CD14-positive monocyte (primary cell): ENCODE data around the gene COL13A1. TPM values are rescaled to one million over a fixed set of nuclear protein-coding genes. Genes with fewer than 3 reads are reported as not detected.

Source experiments
- DNase-seq, 3 donors: peaks; one replicate each; pipeline ENCODE4 v3.0.0-alpha.2; 2011 to 2022
- H2AFZ ChIP-seq: 2 replicates; pipeline ENCODE4 v1.6.0; 2012; ENCODE audit warnings: mild to moderate bottlenecking, low read depth, low read length, inconsistent platforms; ENCODE audit not compliant: insufficient read depth, poor library complexity, severe bottlenecking
- H3K27ac ChIP-seq, 2 donors: 1 replicate in 1 of 2; 2 replicates in 1 of 2; pipeline ENCODE4 v1.5.1; 2012 to 2013; ENCODE audit warnings: low read length in 2 of 2, control low read depth in 1 of 2, inconsistent platforms in 1 of 2, low read depth in 1 of 2, mild to moderate bottlenecking in 1 of 2
- H3K27me3 ChIP-seq, 2 donors: one replicate each; pipeline versions ENCODE4 v1.6.0 to v1.6.1; 2011 to 2013; ENCODE audit warnings: low read length in 2 of 2; ENCODE audit not compliant: control insufficient read depth in 2 of 2, insufficient read depth in 2 of 2
- H3K36me3 ChIP-seq, 2 donors: replicated peaks in 1 of 2; 1 replicate in 1 of 2; 2 replicates in 1 of 2; pipeline versions ENCODE4 v1.5.1 to v1.6.1; 2012 to 2013; ENCODE audit warnings: low read length in 2 of 2, control low read depth in 1 of 2, inconsistent platforms in 1 of 2, mild to moderate bottlenecking in 1 of 2; ENCODE audit not compliant: insufficient read depth in 2 of 2, control insufficient read depth in 1 of 2
- H3K4me1 ChIP-seq, 2 donors: 1 replicate in 1 of 2; 2 replicates in 1 of 2; pipeline versions ENCODE4 v1.5.1 to v1.6.1; 2012 to 2013; ENCODE audit warnings: low read length in 2 of 2, control low read depth in 1 of 2, inconsistent platforms in 1 of 2, mild to moderate bottlenecking in 1 of 2, moderate library complexity in 1 of 2; ENCODE audit not compliant: insufficient read depth in 2 of 2, control insufficient read depth in 1 of 2
- H3K4me2 ChIP-seq: replicated peaks from 2 replicates; pipeline ENCODE3; 2012; ENCODE audit warnings: low read length, moderate library complexity, mild to moderate bottlenecking; ENCODE audit not compliant: poor library complexity, severe bottlenecking; ENCODE audit errors: extremely low read depth
- H3K4me3 ChIP-seq, 3 experiments: fragments of 200-600 bp in 1 of 3; sonication (generic) in 1 of 3; replicated peaks in 1 of 3; 1 replicate in 2 of 3; 2 replicates in 1 of 3; pipeline ENCODE4 v1.5.1; 2011 to 2013; ENCODE audit warnings: low read length in 3 of 3, mild to moderate bottlenecking in 3 of 3, control low read depth in 2 of 3, low read depth in 2 of 3, inconsistent platforms in 1 of 3, moderate library complexity in 1 of 3
- H3K79me2 ChIP-seq: 2 replicates; pipeline ENCODE4 v1.6.0; 2012; ENCODE audit warnings: mild to moderate bottlenecking, control low read depth, inconsistent platforms, low read length, moderate library complexity; ENCODE audit not compliant: insufficient read depth
- H3K9ac ChIP-seq: 2 replicates; pipeline ENCODE4 v1.6.0; 2017; ENCODE audit warnings: low read length, mild to moderate bottlenecking; ENCODE audit not compliant: insufficient read depth, poor library complexity, severe bottlenecking
- H3K9me3 ChIP-seq, 2 donors: replicated peaks in 1 of 2; 1 replicate in 1 of 2; 2 replicates in 1 of 2; pipeline versions ENCODE4 v1.5.1 to v1.6.1; 2012 to 2013; ENCODE audit warnings: low read length in 2 of 2, control low read depth in 1 of 2; ENCODE audit not compliant: control insufficient read depth in 1 of 2, insufficient read depth in 1 of 2
- H4K20me1 ChIP-seq: 2 replicates; pipeline ENCODE4 v1.6.0; 2012; ENCODE audit warnings: mild to moderate bottlenecking, low read length, control low read depth, moderate library complexity; ENCODE audit not compliant: insufficient read depth
- H3K27ac Mint-ChIP-seq, 7 donors: one replicate each; pipeline ENCODE4 v1.8.0; 2020; ENCODE audit warnings: mild to moderate bottlenecking in 7 of 7, mixed read lengths in 7 of 7, moderate library complexity in 6 of 7, inconsistent platforms in 2 of 7
- H3K27me3 Mint-ChIP-seq, 3 donors: one replicate each; pipeline ENCODE4 v1.8.0; 2021 to 2022; ENCODE audit warnings: low read depth in 3 of 3, mild to moderate bottlenecking in 3 of 3, mixed read lengths in 3 of 3, moderate library complexity in 3 of 3, inconsistent platforms in 1 of 3
- H3K36me3 Mint-ChIP-seq, 2 donors: one replicate each; pipeline ENCODE4 v1.8.0; 2020; ENCODE audit warnings: mixed read lengths in 2 of 2, inconsistent platforms in 1 of 2, mild to moderate bottlenecking in 1 of 2
- H3K4me1 Mint-ChIP-seq: one replicate; pipeline ENCODE4 v1.8.0; 2020; ENCODE audit warnings: mild to moderate bottlenecking, mixed read lengths
- H3K4me3 Mint-ChIP-seq, 2 donors: one replicate each; pipeline ENCODE4 v1.8.0; 2020; ENCODE audit warnings: mild to moderate bottlenecking in 2 of 2, mixed read lengths in 2 of 2, moderate library complexity in 1 of 2
- H3K9me3 Mint-ChIP-seq, 7 donors: one replicate each; pipeline ENCODE4 v1.8.0; 2020 to 2022; ENCODE audit warnings: mixed read lengths in 7 of 7, mild to moderate bottlenecking in 6 of 7, moderate library complexity in 6 of 7, inconsistent platforms in 2 of 7
- CTCF ChIP-seq: fragments of 200-600 bp; IDR thresholded peaks from one replicate; pipeline ENCODE4 v1.8.0; 2022; ENCODE audit warnings: antibody characterized with exemption, mild to moderate bottlenecking
- WGBS: methylation state at CpG from one replicate; pipeline ENCODE4 v1.1.5; 2013; ENCODE audit warnings: missing lambda C conversion rate; ENCODE audit not compliant: insufficient coverage; 5-methylcytosine and 5-hydroxymethylcytosine counted together
- intact Hi-C, 2 donors: fragments of 100-400 bp; cut with micrococcal nuclease; formaldehyde crosslinking; loops; one replicate each; pipeline versions ENCODE4 v1.15.0 to v1.15.1; 2023
- polyA plus RNA-seq, 3 donors: library from polyadenylated mRNA; depleted of rRNA in 1 of 3; unstranded in 2 of 3; stranded (reverse) in 1 of 3; fragments of 300-500 nt in 2 of 3; fragments of >200 nt in 1 of 3; fragmentation: Illumina TruSeq in 2 of 3; gene quantifications; 1 replicate in 2 of 3; 2 replicates in 1 of 3; pipeline ENCODE4 v1.2.3, GENCODE V29; 2012 to 2021

Gene COL13A1
- polyA plus RNA-seq, 3 donors: not detected

GRCh38 chr10:69991151-69991550, 189.4 kb downstream of the COL13A1 start:
- TF ChIP-seq CTCF: no peak
- no peaks in the 10 kb centered on the region for H4K20me1 ChIP-seq
- no peak overlapping the region for H2AFZ ChIP-seq
- no peak for DNase-seq
- H3K9me3 ChIP-seq: peaks cover 0 to 3% of the 10 kb centered on the region in 2 donors
- WGBS: no CpG with 5 or more reads among the region's 2 CpGs
- H3K27ac Mint-ChIP-seq: no peak overlapping the region
- H3K4me2 ChIP-seq: no peak overlapping the region
- no peaks in the 10 kb centered on the region for H3K36me3 ChIP-seq
- peaks cover 2 to 23% of the 10 kb centered on the region in 2 donors for H3K27me3 ChIP-seq
- H3K4me1 Mint-ChIP-seq: peaks cover 10% of the 10 kb centered on the region
- no peaks in the 10 kb centered on the region for H3K4me1 ChIP-seq
- no peak overlapping the region for H3K27ac ChIP-seq
- no peak overlapping the region for H3K9ac ChIP-seq
- no peak overlapping the region for H3K4me3 Mint-ChIP-seq
- no peak overlapping the region for H3K4me3 ChIP-seq
- H3K79me2 ChIP-seq: no peaks in the 10 kb centered on the region
- peaks cover 8 to 23% (median 23%) of the 10 kb centered on the region in 3 donors for H3K27me3 Mint-ChIP-seq
- peaks cover 0 to 11% (median 2%) of the 10 kb centered on the region in 7 donors for H3K9me3 Mint-ChIP-seq
- intact Hi-C loops: no loop called here
- H3K36me3 Mint-ChIP-seq: no peaks in the 10 kb centered on the region

GRCh38 chr10:69994262-69994661, 192.6 kb downstream of the COL13A1 start:
- peak; percentile 41 to 66 (median 59) for DNase-seq
- H3K27me3 ChIP-seq: peaks cover 0 to 9% of the 10 kb centered on the region in 2 donors
- peak overlapping the region in 1 of 2 donors; percentile 8 for H3K4me3 Mint-ChIP-seq
- intact Hi-C loops: no loop called here
- no peak overlapping the region for H3K4me2 ChIP-seq
- H4K20me1 ChIP-seq: no peaks in the 10 kb centered on the region
- no peaks in the 10 kb centered on the region for H3K79me2 ChIP-seq
- H3K36me3 Mint-ChIP-seq: no peaks in the 10 kb centered on the region
- no peak overlapping the region for H3K4me3 ChIP-seq
- peaks cover 0 to 8% (median 2%) of the 10 kb centered on the region in 7 donors for H3K9me3 Mint-ChIP-seq
- TF ChIP-seq CTCF: no peak
- H3K9ac ChIP-seq: no peak overlapping the region
- WGBS: no CpG with 5 or more reads among the region's 2 CpGs
- peaks cover 9 to 15% (median 10%) of the 10 kb centered on the region in 3 donors for H3K27me3 Mint-ChIP-seq
- H3K4me1 Mint-ChIP-seq: peaks cover 10% of the 10 kb centered on the region
- H3K27ac Mint-ChIP-seq: no peak overlapping the region
- H3K27ac ChIP-seq: no peak overlapping the region
- no peaks in the 10 kb centered on the region for H3K36me3 ChIP-seq
- no peaks in the 10 kb centered on the region for H3K4me1 ChIP-seq
- peaks cover 0 to 3% of the 10 kb centered on the region in 2 donors for H3K9me3 ChIP-seq
- no peak overlapping the region for H2AFZ ChIP-seq
